Stromal cell of bone marrow (primary cell): ENCODE results near the gene GOLGA3.
"Not testable (repeated sequence)": the region's sequence is repeated elsewhere in the genome, so short reads cannot be mapped to it uniquely, and the experiment has no call there.

Experiments used
- DNase-seq: peaks from one replicate; pipeline ENCODE4 v3.0.0-alpha.2; 2012; ENCODE audit warnings: low read depth

Gene GOLGA3

GRCh38 chr12:132814232-132814631 lies 14.4 kb downstream of the GOLGA3 start:
- DNase-seq: no peak

- DNase-seq: no peak
Measured at GRCh38 chr12:132813443-132813842, 15.2 kb downstream of the GOLGA3 start.

- peak; percentile 47 for DNase-seq
Measured at GRCh38 chr12:132812631-132813305, 15.9 kb downstream of the GOLGA3 start.

- not testable (repeated sequence) for DNase-seq
Measured at GRCh38 chr12:132809391-132809790, 19.3 kb downstream of the GOLGA3 start.

GRCh38 chr12:132807295-132808092 lies 21.2 kb downstream of the GOLGA3 start:
- no peak for DNase-seq

- DNase-seq: no peak
Measured at GRCh38 chr12:132806857-132807256, 21.8 kb downstream of the GOLGA3 start.

GRCh38 chr12:132804426-132804861 lies 24.2 kb downstream of the GOLGA3 start:
- DNase-seq: no peak

- DNase-seq: peak; percentile 57
Measured at GRCh38 chr12:132803888-132804287, 24.8 kb downstream of the GOLGA3 start.

GRCh38 chr12:132803125-132803524 lies 25.5 kb downstream of the GOLGA3 start:
- DNase-seq: no peak

GRCh38 chr12:132801741-132802140 lies 26.9 kb downstream of the GOLGA3 start:
- no peak for DNase-seq

- no peak for DNase-seq
Measured at GRCh38 chr12:132798836-132799235, 29.8 kb downstream of the GOLGA3 start.

- DNase-seq: no peak
Measured at GRCh38 chr12:132797820-132798570, 30.7 kb downstream of the GOLGA3 start.

GRCh38 chr12:132795847-132796246 lies 32.8 kb downstream of the GOLGA3 start:
- no peak for DNase-seq

GRCh38 chr12:132791940-132792339 lies 36.7 kb downstream of the GOLGA3 start:
- not testable (repeated sequence) for DNase-seq

GRCh38 chr12:132789099-132789471 lies 39.6 kb downstream of the GOLGA3 start:
- no peak for DNase-seq

GRCh38 chr12:132788375-132789098 lies 40.1 kb downstream of the GOLGA3 start:
- DNase-seq: no peak

GRCh38 chr12:132787877-132788276 lies 40.8 kb downstream of the GOLGA3 start:
- DNase-seq: no peak

- no peak for DNase-seq
Measured at GRCh38 chr12:132786192-132786591, 42.5 kb downstream of the GOLGA3 start.

- no peak for DNase-seq
Measured at GRCh38 chr12:132784580-132784979, 44.1 kb downstream of the GOLGA3 start.

GRCh38 chr12:132783917-132784531 lies 44.6 kb downstream of the GOLGA3 start:
- no peak for DNase-seq

- DNase-seq: no peak
Measured at GRCh38 chr12:132781938-132782337, 46.7 kb downstream of the GOLGA3 start.
